Activated CD8-positive, alpha-beta memory T cell treated with anti-CD3 and anti-CD28 coated beads for 24 hours (primary cell): ENCODE data around the gene LIMS2.

ENCODE experiments used
- DNase-seq: peaks from one replicate; pipeline ENCODE4 v3.0.0-alpha.2; 2020

LIMS2 gene

GRCh38 chr2:127644066-127645025 lies 31.0 kb downstream of the LIMS2 start:
- DNase-seq = no peak

GRCh38 chr2:127643439-127644065 lies 31.8 kb downstream of the LIMS2 start:
- no peak for DNase-seq

- DNase-seq = no peak
Measured at GRCh38 chr2:127642706-127643438, 32.5 kb downstream of the LIMS2 start.

GRCh38 chr2:127641846-127642507 lies 33.4 kb downstream of the LIMS2 start:
- DNase-seq = peak; percentile 86

- DNase-seq = no peak
Measured at GRCh38 chr2:127641133-127641532, 34.2 kb downstream of the LIMS2 start.

GRCh38 chr2:127640082-127641072 lies 35.0 kb downstream of the LIMS2 start:
- peak; percentile 74 for DNase-seq

GRCh38 chr2:127639111-127639474 lies 36.2 kb downstream of the LIMS2 start:
- no peak for DNase-seq

GRCh38 chr2:127638361-127639110 lies 36.8 kb downstream of the LIMS2 start:
- no peak for DNase-seq

GRCh38 chr2:127637725-127638252 lies 37.5 kb downstream of the LIMS2 start:
- no peak for DNase-seq

GRCh38 chr2:127637236-127637630 lies 38.1 kb downstream of the LIMS2 start:
- no peak for DNase-seq

GRCh38 chr2:127636248-127637235 lies 38.8 kb downstream of the LIMS2 start:
- DNase-seq = no peak

GRCh38 chr2:127635380-127636237 lies 39.7 kb downstream of the LIMS2 start:
- no peak for DNase-seq

- DNase-seq = no peak
Measured at GRCh38 chr2:127634626-127635379, 40.5 kb downstream of the LIMS2 start.

- DNase-seq = no peak
Measured at GRCh38 chr2:127634066-127634617, 41.2 kb downstream of the LIMS2 start.

GRCh38 chr2:127633556-127634065 lies 41.7 kb downstream of the LIMS2 start:
- DNase-seq = no peak

- peak; percentile 65 for DNase-seq
Measured at GRCh38 chr2:127632592-127633489, 42.5 kb downstream of the LIMS2 start.
